ENCODE measurements around the gene MOV10L1.
"Not testable (repeated sequence)": the region's sequence is repeated elsewhere in the genome, so short reads cannot be mapped to it uniquely, and the experiment has no call there.

MOV10L1 gene

GRCh38 chr22:50190182-50190940 is 100.6 kb downstream of the MOV10L1 start:
- DNase-seq (ENCODE audit: low spot score), result peak; percentile 80

GRCh38 chr22:50190941-50191741 is 101.3 kb downstream of the MOV10L1 start:
- no peak for DNase-seq (ENCODE audit: low spot score)

GRCh38 chr22:50192436-50193204 is 102.8 kb downstream of the MOV10L1 start:
- DNase-seq (ENCODE audit: low spot score), result no peak

- no peak for DNase-seq (ENCODE audit: low spot score)
Measured at GRCh38 chr22:50193621-50194020, 103.8 kb downstream of the MOV10L1 start.

- DNase-seq (ENCODE audit: low spot score), result no peak
Measured at GRCh38 chr22:50194037-50194805, 104.4 kb downstream of the MOV10L1 start.

- DNase-seq (ENCODE audit: low spot score), result no peak
Measured at GRCh38 chr22:50196256-50196655, 106.5 kb downstream of the MOV10L1 start.

- DNase-seq (ENCODE audit: low spot score), result no peak
Measured at GRCh38 chr22:50197000-50197800, 107.4 kb downstream of the MOV10L1 start.

- DNase-seq (ENCODE audit: low spot score), result no peak
Measured at GRCh38 chr22:50197856-50198623, 108.2 kb downstream of the MOV10L1 start.

- no peak for DNase-seq (ENCODE audit: low spot score)
Measured at GRCh38 chr22:50198624-50199017, 108.8 kb downstream of the MOV10L1 start.

GRCh38 chr22:50199251-50199721 is 109.5 kb downstream of the MOV10L1 start:
- DNase-seq (ENCODE audit: low spot score), result no peak

GRCh38 chr22:50199829-50200460 is 110.1 kb downstream of the MOV10L1 start:
- DNase-seq (ENCODE audit: low spot score), result peak; percentile 68

- DNase-seq (ENCODE audit: low spot score), result peak; percentile 95
Measured at GRCh38 chr22:50200461-50201190, 110.8 kb downstream of the MOV10L1 start, which contains the start of gene SELENOO. Gene SELENOO, plus strand, starts transcription at chr22:50201011. Its CDS starts 26 bp downstream, at chr22:50201037.

- DNase-seq (ENCODE audit: low spot score), result no peak
Measured at GRCh38 chr22:50201191-50202129, 111.7 kb downstream of the MOV10L1 start.

- no peak for DNase-seq (ENCODE audit: low spot score)
Measured at GRCh38 chr22:50202130-50202666, 112.4 kb downstream of the MOV10L1 start.

- DNase-seq (ENCODE audit: low spot score), result no peak
Measured at GRCh38 chr22:50203288-50203687, 113.5 kb downstream of the MOV10L1 start.

GRCh38 chr22:50204571-50204970 is 114.8 kb downstream of the MOV10L1 start:
- no peak for DNase-seq (ENCODE audit: low spot score)

GRCh38 chr22:50204998-50205397 is 115.2 kb downstream of the MOV10L1 start:
- DNase-seq (ENCODE audit: low spot score), result not testable (repeated sequence)

All from ecto neural progenitor cell (in vitro differentiated cells).